Left lung (tissue), 10 donors: ENCODE measurements around the gene MOV10L1. TPM values are rescaled to one million over a fixed set of nuclear protein-coding genes. Genes with fewer than 3 reads are reported as not detected.
"Not testable (repeated sequence)": the region's sequence is repeated elsewhere in the genome, so short reads cannot be mapped to it uniquely, and the experiment has no call there.

Experiments used
- ATAC-seq: fragments of 200-7000 bp; cut with Tn5 transposase; one replicate; pipeline ENCODE4 v1.9.1; 2020; ENCODE audit warnings: moderate library complexity
- DNase-seq, 4 donors: peaks; one replicate each; pipeline ENCODE4 v3.0.0-alpha.2; 2013 to 2020
- H3K27ac ChIP-seq, 2 donors: fragments of 200-600 bp; sonication (generic) in 1 of 2; one replicate each; pipeline versions ENCODE4 v1.5.0 to v1.8.0; 2020 to 2021
- H3K27me3 ChIP-seq, 2 donors: fragments of 200-600 bp; sonication (generic) in 1 of 2; one replicate each; pipeline versions ENCODE4 v1.5.0 to v1.8.0; 2020 to 2021
- H3K36me3 ChIP-seq, 2 donors: fragments of 200-600 bp; sonication (generic) in 1 of 2; one replicate each; pipeline versions ENCODE4 v1.5.0 to v1.8.0; 2020 to 2021
- H3K4me1 ChIP-seq, 2 donors: fragments of 200-600 bp; one replicate each; pipeline ENCODE4 v1.8.0; 2021
- H3K4me3 ChIP-seq, 2 donors: fragments of 200-600 bp; sonication (generic) in 1 of 2; one replicate each; pipeline versions ENCODE4 v1.5.0 to v1.8.0; 2020 to 2021; ENCODE audit warnings: mild to moderate bottlenecking in 1 of 2
- H3K9me3 ChIP-seq, 2 donors: fragments of 200-600 bp; sonication (generic) in 1 of 2; one replicate each; pipeline versions ENCODE4 v1.5.0 to v1.8.0; 2020 to 2021
- intact Hi-C, 2 donors: fragments of 100-400 bp; cut with DNase I; formaldehyde crosslinking; loops; one replicate each; pipeline versions ENCODE4 v1.11.2 to v1.14.2; 2022
- polyA plus RNA-seq, 6 donors: library from polyadenylated mRNA; unstranded; fragments of 120-200 nt; gene quantifications; one replicate each; pipeline ENCODE4 v1.2.1, GENCODE V29; 2013; ENCODE audit not compliant: insufficient read length in 6 of 6
- total RNA-seq, 2 donors: library from RNA; stranded (reverse); fragmentation: NEBNext Ultra II Directional; extraction: Animal tissue kit (Norgen Biotek cat#: 25700); gene quantifications; one replicate each; pipeline ENCODE4 v1.2.1, GENCODE V29; 2021
- TF ChIP-seq, protein P1 (sequence below), 2 donors: fragments of 200-600 bp; sonication (generic) in 1 of 2; IDR thresholded peaks; one replicate each; pipeline versions ENCODE4 v1.5.0 to v1.8.0; 2021; ENCODE audit warnings: antibody characterized with exemption in 2 of 2
- donor health status: DM: no; HTN: yes; CAD: no.
- donor health status: DM: no; HTN: no; CAD: no.

Gene MOV10L1
- total and polyA plus RNA-seq, 8 donors = 0.37 to 4.7 (median 2.2) TPM

DNA sequence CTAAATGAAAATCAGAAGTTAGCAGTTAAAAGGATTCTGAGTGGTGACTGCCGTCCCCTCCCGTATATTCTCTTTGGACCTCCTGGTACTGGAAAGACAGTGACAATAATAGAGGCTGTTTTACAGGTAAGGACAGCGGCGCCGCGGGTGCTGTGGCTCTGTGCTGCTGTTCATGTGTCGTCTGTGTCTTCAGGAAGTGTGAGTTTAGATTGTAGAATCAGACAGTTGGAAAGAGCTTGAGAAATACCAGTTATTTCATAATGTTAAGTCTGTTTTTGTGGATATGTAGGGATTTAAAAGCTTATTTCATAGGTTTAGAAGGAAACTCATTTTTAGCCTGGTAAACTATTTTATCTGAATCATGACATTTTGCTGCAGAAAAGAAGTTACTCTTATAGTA lies 53.3 kb downstream of the MOV10L1 start:
- Histone ChIP-seq H3K4me3 (no peak overlapping the region), H3K4me1 (peaks cover 4 to 25% of the 10 kb centered on the region in 2 donors), H3K9me3 (no peaks in the 10 kb centered on the region), H3K36me3 (no peaks in the 10 kb centered on the region), H3K27ac (no peak overlapping the region), H3K27me3 (peaks cover 0 to 26% of the 10 kb centered on the region in 2 donors)
- intact Hi-C loops = no loop called here
- TF ChIP-seq, protein P1, sequence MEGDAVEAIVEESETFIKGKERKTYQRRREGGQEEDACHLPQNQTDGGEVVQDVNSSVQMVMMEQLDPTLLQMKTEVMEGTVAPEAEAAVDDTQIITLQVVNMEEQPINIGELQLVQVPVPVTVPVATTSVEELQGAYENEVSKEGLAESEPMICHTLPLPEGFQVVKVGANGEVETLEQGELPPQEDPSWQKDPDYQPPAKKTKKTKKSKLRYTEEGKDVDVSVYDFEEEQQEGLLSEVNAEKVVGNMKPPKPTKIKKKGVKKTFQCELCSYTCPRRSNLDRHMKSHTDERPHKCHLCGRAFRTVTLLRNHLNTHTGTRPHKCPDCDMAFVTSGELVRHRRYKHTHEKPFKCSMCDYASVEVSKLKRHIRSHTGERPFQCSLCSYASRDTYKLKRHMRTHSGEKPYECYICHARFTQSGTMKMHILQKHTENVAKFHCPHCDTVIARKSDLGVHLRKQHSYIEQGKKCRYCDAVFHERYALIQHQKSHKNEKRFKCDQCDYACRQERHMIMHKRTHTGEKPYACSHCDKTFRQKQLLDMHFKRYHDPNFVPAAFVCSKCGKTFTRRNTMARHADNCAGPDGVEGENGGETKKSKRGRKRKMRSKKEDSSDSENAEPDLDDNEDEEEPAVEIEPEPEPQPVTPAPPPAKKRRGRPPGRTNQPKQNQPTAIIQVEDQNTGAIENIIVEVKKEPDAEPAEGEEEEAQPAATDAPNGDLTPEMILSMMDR (IDR thresholded peaks at IDR 0.05) = no peak
- ATAC-seq (no peak), DNase-seq (peak in 1 of 4 donors; percentile 82)

DNA sequence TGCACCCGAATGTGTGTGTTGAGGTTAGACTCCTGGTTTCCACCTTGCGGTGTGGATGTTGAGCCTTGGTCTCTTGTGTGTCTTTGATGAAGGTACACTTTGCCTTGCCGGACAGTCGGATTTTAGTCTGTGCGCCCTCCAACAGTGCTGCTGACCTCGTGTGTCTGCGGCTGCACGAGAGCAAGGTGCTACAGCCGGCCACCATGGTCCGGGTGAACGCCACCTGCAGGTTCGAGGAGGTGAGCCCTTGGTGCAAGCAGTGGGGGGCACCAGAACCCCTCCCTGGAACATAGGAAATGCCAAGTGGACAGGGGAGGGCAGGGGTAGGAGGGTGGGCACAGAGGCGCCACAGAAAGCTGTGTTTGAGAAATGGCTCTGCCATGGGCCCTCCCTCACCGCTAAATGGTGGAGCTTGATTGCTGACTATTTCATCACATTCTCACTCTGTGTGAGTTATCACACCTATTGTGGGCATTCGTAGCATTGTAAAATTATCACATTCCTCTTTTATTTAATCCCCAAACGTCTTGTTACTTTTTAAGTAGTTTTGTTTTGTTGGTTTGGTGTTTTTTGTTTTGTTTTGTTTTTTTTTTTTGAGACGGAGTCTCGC lies 54.3 kb downstream of the MOV10L1 start:
- intact Hi-C loops = no loop called here
- no peaks in the 10 kb centered on the region for H3K36me3 ChIP-seq
- peaks cover 0 to 26% of the 10 kb centered on the region in 2 donors for H3K27me3 ChIP-seq
- DNase-seq (no peak), ATAC-seq (no peak)
- H3K4me1 ChIP-seq = peaks cover 4 to 35% of the 10 kb centered on the region in 2 donors
- no peak overlapping the region for H3K27ac ChIP-seq
- H3K9me3 ChIP-seq = no peaks in the 10 kb centered on the region
- TF ChIP-seq, protein P1 (IDR thresholded peaks at IDR 0.05) = no peak
- no peak overlapping the region for H3K4me3 ChIP-seq

DNA sequence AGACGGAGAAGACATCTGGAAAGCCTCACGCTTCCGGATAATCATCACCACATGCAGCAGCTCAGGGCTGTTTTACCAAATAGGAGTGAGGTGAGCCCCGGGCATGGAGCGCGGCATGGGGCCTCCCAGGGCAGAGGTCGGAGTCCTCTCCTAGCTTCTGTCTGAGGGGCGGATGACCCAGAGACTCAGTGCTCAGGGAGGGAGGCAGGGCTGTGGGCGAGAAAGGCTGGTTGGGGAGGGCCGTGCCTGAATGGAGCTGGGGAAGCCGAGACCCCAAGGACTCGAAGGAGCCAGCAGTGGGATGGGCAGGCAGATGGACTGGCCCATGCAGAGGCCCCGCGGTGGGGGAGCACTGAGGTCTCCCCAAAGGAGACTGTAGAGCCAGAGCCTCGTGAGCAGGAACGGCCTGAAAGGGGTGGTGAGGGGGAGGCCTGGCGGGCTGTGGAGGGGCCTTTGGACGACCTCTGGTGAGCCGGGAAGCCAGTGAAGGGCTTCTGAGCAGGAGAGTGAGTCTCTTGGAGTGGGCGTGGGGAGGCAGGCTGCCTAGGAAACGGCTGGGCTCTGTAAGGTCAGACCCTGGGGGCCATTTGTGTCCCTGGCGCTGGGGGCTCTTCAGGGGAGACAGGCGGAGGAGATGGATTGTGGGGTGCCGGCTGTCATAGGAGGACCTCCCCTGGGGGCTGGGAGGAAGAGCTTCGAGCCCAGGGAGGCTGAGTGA lies 56.1 kb downstream of the MOV10L1 start:
- no peak overlapping the region for H3K27ac ChIP-seq
- DNase-seq = no peak
- intact Hi-C loops = no loop called here
- peaks cover 4 to 37% of the 10 kb centered on the region in 2 donors for H3K4me1 ChIP-seq
- no peaks in the 10 kb centered on the region for H3K9me3 ChIP-seq
- no peak for ATAC-seq
- peaks cover 0 to 30% of the 10 kb centered on the region in 2 donors for H3K27me3 ChIP-seq
- no peaks in the 10 kb centered on the region for H3K36me3 ChIP-seq
- TF ChIP-seq, protein P1 (IDR thresholded peaks at IDR 0.05) = no peak
- no peak overlapping the region for H3K4me3 ChIP-seq

DNA sequence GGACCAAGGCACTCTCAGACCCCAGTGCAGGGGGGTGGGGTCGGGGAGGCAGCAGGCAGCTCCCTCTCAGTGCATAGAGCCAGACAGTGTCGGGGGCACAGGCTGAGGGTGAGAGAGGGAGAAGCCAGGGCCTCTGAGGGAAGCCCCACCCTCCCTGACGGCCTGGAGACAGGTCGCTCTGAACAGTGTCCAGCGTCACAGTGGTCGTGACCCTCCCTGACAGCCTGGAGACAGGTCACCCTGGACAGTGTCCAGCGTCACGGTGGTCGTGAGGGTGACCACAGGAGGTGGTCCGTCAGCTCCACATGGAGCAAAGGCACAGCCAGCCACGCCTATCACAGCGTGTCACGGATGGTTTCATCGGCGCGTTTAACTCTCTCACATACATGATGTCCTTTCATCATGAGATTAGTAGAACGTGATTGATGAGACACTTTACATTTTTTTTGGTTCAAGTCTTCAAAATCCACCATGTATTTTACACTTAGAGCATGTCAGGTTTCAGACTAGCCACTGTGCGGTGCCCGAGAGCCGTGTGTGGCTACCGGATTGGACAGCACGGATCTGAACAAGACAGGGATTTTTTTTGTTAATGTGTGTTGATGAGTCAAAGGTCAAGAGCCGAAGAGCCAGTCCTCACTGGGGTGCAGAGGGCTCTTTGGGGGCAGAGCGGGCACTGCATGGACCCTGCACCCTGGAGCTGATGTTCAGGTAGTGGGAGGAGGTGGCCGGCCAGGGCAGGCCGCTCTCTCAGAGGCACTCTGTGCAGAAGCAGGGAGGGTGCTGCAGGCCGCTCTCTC lies 56.8 kb downstream of the MOV10L1 start:
- H3K27ac ChIP-seq = no peak overlapping the region
- peaks cover 0 to 25% of the 10 kb centered on the region in 2 donors for H3K27me3 ChIP-seq
- no peaks in the 10 kb centered on the region for H3K36me3 ChIP-seq
- ATAC-seq (peak; percentile 71), DNase-seq (peak; percentile 52 to 80 (median 66))
- H3K4me3 ChIP-seq = no peak overlapping the region
- TF ChIP-seq, protein P1 (IDR thresholded peaks at IDR 0.05) = peak; percentile 36 to 66
- intact Hi-C loops = no loop called here
- no peaks in the 10 kb centered on the region for H3K9me3 ChIP-seq
- H3K4me1 ChIP-seq = peaks cover 4 to 37% of the 10 kb centered on the region in 2 donors

DNA sequence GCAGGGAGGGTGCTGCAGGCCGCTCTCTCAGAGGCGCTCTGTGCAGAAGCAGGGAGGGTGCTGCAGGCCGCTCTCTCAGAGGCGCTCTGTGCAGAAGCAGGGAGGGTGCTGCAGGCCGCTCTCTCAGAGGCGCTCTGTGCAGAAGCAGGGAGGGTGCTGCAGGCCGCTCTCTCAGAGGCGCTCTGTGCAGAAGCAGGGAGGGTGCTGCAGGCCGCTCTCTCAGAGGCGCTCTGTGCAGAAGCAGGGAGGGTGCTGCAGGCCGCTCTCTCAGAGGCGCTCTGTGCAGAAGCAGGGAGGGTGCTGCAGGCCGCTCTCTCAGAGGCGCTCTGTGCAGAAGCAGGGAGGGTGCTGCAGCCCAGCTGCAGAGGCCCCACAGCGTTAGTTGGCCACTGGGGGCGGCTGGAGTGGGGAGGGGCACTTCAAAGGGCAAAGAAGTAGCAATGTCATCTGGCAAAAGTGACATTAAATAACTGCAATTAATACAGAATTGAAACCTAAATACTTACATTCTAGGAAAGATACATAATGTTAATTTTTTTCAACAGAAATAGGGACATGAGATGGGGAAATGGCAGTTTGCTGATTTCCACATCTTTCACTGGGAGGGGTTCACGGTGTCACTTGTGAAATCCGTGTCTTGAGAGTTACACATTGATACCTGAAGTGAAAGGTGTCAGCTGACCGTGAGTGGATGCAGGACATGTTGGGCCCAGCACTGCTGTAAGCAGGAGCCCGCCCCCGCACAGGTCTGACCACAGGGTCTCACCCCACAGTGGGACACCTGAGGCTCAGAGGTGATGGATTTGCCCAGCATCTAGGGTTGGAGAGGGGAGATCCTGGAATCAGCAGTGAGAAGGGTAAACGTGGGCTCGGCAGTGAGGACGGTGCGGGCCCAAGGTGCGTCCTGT lies 57.7 kb downstream of the MOV10L1 start:
- H3K36me3 ChIP-seq, H3K9me3 ChIP-seq, DNase-seq, H3K4me3 ChIP-seq, ATAC-seq, H3K27ac ChIP-seq: not testable (repeated sequence)
- intact Hi-C loops = loop anchor here in 1 of 2 donors (2.0 kb wide), 1 partner anchor 63 kb away; no protein-coding TSS in a partner anchor
- Histone ChIP-seq H3K4me1 (peaks cover 4 to 35% of the 10 kb centered on the region in 2 donors), H3K27me3 (peaks cover 0 to 21% of the 10 kb centered on the region in 2 donors)
